Measurements from ENCODE around the gene RAB3GAP1.

The RAB3GAP1 gene

DNA sequence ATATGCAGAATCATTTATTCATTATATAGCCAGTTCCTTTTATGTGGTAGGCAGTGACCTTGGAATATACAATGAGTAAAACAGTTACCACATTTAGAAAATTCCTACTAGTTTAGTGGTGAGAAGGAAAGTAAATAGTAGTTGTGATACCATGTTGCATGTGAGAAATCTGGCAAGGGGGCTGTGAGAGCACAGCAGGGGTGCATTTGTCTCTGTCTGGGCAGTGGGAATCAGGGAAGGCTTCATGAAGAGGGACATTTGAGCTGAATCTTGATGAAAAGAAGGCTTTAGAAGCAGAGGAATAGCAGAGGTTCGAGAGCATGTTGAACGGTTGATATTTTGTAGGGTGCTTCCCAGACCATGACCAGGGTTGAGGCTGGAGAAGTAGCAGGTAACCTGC is 78.7 kb downstream of the RAB3GAP1 start:
- Histone ChIP-seq H3K27me3 (ENCODE audit: control insufficient read depth in 5 of 5, insufficient read depth in 4 of 5, low read length in 5 of 5) (no peaks in the 10 kb centered on the region), H3K27ac (ENCODE audit: low read depth, low read length) (no peak overlapping the region), H3K4me3 (ENCODE audit: low read depth in 1 of 5, low read length in 5 of 5) (no peak overlapping the region), H3K9me3 (ENCODE audit: control insufficient read depth in 5 of 5, low read length in 5 of 5) (no peaks in the 10 kb centered on the region), H3K36me3 (ENCODE audit: control insufficient read depth in 5 of 5, insufficient read depth in 5 of 5, low read length in 5 of 5) (peaks cover 38 to 66% (median 55%) of the 10 kb centered on the region in 5 donors), H3K9ac (ENCODE audit: low read length in 5 of 5) (no peak overlapping the region), H3K4me1 (ENCODE audit: control insufficient read depth in 5 of 5, insufficient read depth in 5 of 5, low read length in 5 of 5) (no peaks in the 10 kb centered on the region)

DNA sequence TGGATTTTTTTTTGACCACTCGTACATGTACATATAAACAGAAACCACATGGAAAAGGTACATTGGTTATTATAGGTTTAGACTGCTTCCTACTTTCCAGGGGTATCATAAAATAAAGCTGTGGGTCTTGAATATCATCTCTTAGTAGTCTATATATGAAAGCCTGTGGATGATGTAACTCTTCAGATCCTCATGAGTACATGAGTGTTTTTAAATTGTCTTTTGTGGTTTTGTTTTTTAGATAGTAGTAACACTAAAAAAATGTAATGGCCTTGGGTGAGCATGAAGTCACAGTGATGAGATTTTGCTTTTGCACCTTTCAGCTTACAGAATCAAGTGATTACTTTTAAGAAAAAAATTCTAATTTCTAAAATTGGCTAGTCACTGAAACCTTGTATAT is 80.2 kb downstream of the RAB3GAP1 start:
- Histone ChIP-seq H3K27ac (ENCODE audit: low read depth, low read length) (no peak overlapping the region), H3K9ac (ENCODE audit: low read length in 5 of 5) (no peak overlapping the region), H3K9me3 (ENCODE audit: control insufficient read depth in 5 of 5, low read length in 5 of 5) (no peaks in the 10 kb centered on the region), H3K36me3 (ENCODE audit: control insufficient read depth in 5 of 5, insufficient read depth in 5 of 5, low read length in 5 of 5) (peaks cover 40 to 68% (median 57%) of the 10 kb centered on the region in 5 donors), H3K27me3 (ENCODE audit: control insufficient read depth in 5 of 5, insufficient read depth in 4 of 5, low read length in 5 of 5) (no peaks in the 10 kb centered on the region), H3K4me1 (ENCODE audit: control insufficient read depth in 5 of 5, insufficient read depth in 5 of 5, low read length in 5 of 5) (no peaks in the 10 kb centered on the region), H3K4me3 (ENCODE audit: low read depth in 1 of 5, low read length in 5 of 5) (no peak overlapping the region)

DNA sequence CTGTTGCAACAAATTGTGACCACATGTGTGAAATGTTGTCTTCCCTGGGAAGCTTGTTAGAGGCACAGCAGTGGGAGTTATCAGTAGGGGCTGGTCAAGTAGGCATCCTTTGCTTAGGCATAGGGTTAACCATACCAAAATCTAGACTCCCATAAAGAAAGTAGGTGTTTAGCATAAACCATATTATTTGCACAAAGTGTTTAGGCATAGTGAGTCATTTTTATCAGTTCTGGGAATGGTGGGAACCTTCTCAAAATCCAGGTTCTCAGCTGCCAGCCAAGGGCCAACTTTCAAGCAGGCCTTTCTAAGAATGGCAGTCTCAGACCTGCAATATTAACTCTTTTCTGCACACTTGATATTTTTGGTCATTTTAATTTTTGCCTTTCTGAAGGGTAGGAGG is 88.5 kb downstream of the RAB3GAP1 start:
- Histone ChIP-seq H3K9ac (ENCODE audit: low read length in 5 of 5) (no peak overlapping the region), H3K9me3 (ENCODE audit: control insufficient read depth in 5 of 5, low read length in 5 of 5) (peaks cover 3 to 15% (median 8%) of the 10 kb centered on the region in 5 donors), H3K36me3 (ENCODE audit: control insufficient read depth in 5 of 5, insufficient read depth in 5 of 5, low read length in 5 of 5) (peaks cover 16 to 50% (median 43%) of the 10 kb centered on the region in 5 donors), H3K27ac (ENCODE audit: low read depth, low read length) (no peak overlapping the region), H3K4me3 (ENCODE audit: low read depth in 1 of 5, low read length in 5 of 5) (no peak overlapping the region), H3K27me3 (ENCODE audit: control insufficient read depth in 5 of 5, insufficient read depth in 4 of 5, low read length in 5 of 5) (no peaks in the 10 kb centered on the region), H3K4me1 (ENCODE audit: control insufficient read depth in 5 of 5, insufficient read depth in 5 of 5, low read length in 5 of 5) (no peaks in the 10 kb centered on the region)

DNA sequence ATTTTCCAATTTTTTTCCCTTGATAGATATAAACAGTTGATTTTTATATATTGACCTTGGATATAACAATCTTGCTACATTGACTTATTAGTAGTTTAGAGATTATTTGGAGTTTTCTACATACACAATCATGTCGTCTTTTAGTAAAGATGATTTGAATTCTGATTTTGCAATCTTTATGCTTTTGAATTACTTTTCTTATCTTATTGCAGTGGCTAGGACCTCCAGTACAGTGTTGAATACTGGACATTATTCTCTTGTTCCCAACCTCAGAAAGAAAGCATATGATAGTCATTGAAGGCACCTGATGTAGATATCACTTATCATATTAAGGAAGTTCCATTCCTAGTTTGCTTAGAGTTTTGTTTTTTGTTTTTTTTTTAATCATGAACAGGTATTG is 90.2 kb downstream of the RAB3GAP1 start:
- H3K9me3 ChIP-seq (ENCODE audit: control insufficient read depth in 5 of 5, low read length in 5 of 5), result peaks cover 3 to 15% (median 8%) of the 10 kb centered on the region in 5 donors
- peaks cover 6 to 39% (median 27%) of the 10 kb centered on the region in 5 donors for H3K36me3 ChIP-seq (ENCODE audit: control insufficient read depth in 5 of 5, insufficient read depth in 5 of 5, low read length in 5 of 5)
- no peak overlapping the region for H3K4me3 ChIP-seq (ENCODE audit: low read depth in 1 of 5, low read length in 5 of 5)

DNA sequence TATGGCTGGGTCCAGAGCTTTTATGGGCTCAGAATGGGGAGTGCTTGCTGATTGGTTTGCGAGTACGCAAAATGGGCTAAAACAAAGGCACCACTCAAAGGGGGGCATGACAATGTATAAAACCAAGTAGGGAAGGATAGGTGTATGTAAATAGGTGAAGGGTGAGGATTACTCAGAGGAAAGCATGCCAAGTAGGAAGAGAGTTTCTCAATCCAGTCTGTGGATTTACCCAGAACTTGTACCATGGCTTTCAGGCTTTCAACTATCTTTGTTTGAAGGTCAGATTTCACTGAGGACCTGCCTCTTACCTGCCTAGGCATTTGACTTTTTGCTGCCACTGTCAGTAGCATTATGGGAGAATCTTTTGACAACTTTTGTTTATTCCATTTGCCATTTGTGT is 92.3 kb downstream of the RAB3GAP1 start:
- Histone ChIP-seq H3K9me3 (ENCODE audit: control insufficient read depth in 5 of 5, low read length in 5 of 5) (peaks cover 3 to 15% (median 8%) of the 10 kb centered on the region in 5 donors), H3K4me3 (ENCODE audit: low read depth in 1 of 5, low read length in 5 of 5) (peak overlapping the region in 1 of 5 donors; percentile 2)

More for the DNA sequence above, 90.2 kb downstream of the RAB3GAP1 start:
- H3K9ac ChIP-seq (ENCODE audit: low read length in 5 of 5), result no peak overlapping the region
- H3K27ac ChIP-seq (ENCODE audit: low read depth, low read length), result no peak overlapping the region
- H3K4me1 ChIP-seq (ENCODE audit: control insufficient read depth in 5 of 5, insufficient read depth in 5 of 5, low read length in 5 of 5), result no peaks in the 10 kb centered on the region
- no peaks in the 10 kb centered on the region for H3K27me3 ChIP-seq (ENCODE audit: control insufficient read depth in 5 of 5, insufficient read depth in 4 of 5, low read length in 5 of 5)

DNA sequence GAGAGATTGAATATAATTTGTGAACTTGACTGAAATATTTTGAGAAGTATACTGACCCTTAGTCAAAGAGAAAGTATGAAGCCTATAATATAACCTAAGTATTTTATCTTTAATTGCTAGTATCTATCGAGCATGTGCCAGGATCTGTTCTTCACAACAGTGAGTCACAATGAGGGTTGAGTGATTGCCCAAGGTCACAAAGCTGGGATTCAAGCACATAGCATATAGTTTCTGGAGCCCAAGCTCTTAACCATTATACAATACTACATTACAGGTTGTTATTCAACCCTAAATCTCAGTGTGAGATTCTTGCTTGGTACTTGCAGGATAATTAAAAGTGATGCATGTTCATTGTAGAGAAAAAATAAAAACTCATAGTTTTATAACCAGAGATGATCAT is 97.2 kb downstream of the RAB3GAP1 start:
- Histone ChIP-seq H3K9me3 (ENCODE audit: control insufficient read depth in 5 of 5, low read length in 5 of 5) (peaks cover 0 to 1% (median 0%) of the 10 kb centered on the region in 5 donors), H3K9ac (ENCODE audit: low read length in 5 of 5) (no peak overlapping the region), H3K27ac (ENCODE audit: low read depth, low read length) (no peak overlapping the region), H3K36me3 (ENCODE audit: control insufficient read depth in 5 of 5, insufficient read depth in 5 of 5, low read length in 5 of 5) (peaks cover 32 to 44% (median 39%) of the 10 kb centered on the region in 5 donors), H3K27me3 (ENCODE audit: control insufficient read depth in 5 of 5, insufficient read depth in 4 of 5, low read length in 5 of 5) (no peaks in the 10 kb centered on the region), H3K4me1 (ENCODE audit: control insufficient read depth in 5 of 5, insufficient read depth in 5 of 5, low read length in 5 of 5) (no peaks in the 10 kb centered on the region), H3K4me3 (ENCODE audit: low read depth in 1 of 5, low read length in 5 of 5) (no peak overlapping the region)

More for the DNA sequence above, 92.3 kb downstream of the RAB3GAP1 start:
- Histone ChIP-seq H3K27me3 (ENCODE audit: control insufficient read depth in 5 of 5, insufficient read depth in 4 of 5, low read length in 5 of 5) (no peaks in the 10 kb centered on the region), H3K4me1 (ENCODE audit: control insufficient read depth in 5 of 5, insufficient read depth in 5 of 5, low read length in 5 of 5) (no peaks in the 10 kb centered on the region), H3K9ac (ENCODE audit: low read length in 5 of 5) (no peak overlapping the region), H3K27ac (ENCODE audit: low read depth, low read length) (no peak overlapping the region), H3K36me3 (ENCODE audit: control insufficient read depth in 5 of 5, insufficient read depth in 5 of 5, low read length in 5 of 5) (peaks cover 6 to 36% (median 20%) of the 10 kb centered on the region in 5 donors)

DNA sequence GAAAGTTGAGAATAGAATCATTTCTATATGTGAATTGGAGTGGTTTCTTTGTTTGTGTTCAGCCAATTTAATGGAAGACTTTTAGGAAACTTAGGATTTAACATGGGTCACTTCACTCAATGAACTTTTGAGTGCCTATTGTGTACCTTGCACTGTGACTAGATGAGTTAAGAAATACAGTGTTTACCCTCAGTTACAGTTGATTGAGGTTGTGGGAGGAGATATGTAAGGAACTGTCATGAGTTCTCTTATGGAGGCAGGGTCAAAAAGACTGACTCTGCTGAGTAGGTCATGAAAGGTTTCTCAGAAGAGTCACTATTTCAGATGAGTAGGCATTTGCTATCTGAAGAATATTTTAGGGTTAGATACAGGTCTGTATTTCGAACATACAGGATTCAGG is 98.6 kb downstream of the RAB3GAP1 start:
- Histone ChIP-seq H3K4me3 (ENCODE audit: low read depth in 1 of 5, low read length in 5 of 5) (no peak overlapping the region), H3K4me1 (ENCODE audit: control insufficient read depth in 5 of 5, insufficient read depth in 5 of 5, low read length in 5 of 5) (no peaks in the 10 kb centered on the region), H3K9ac (ENCODE audit: low read length in 5 of 5) (no peak overlapping the region), H3K36me3 (ENCODE audit: control insufficient read depth in 5 of 5, insufficient read depth in 5 of 5, low read length in 5 of 5) (peaks cover 36 to 50% (median 43%) of the 10 kb centered on the region in 5 donors), H3K27me3 (ENCODE audit: control insufficient read depth in 5 of 5, insufficient read depth in 4 of 5, low read length in 5 of 5) (no peaks in the 10 kb centered on the region), H3K27ac (ENCODE audit: low read depth, low read length) (no peak overlapping the region), H3K9me3 (ENCODE audit: control insufficient read depth in 5 of 5, low read length in 5 of 5) (no peaks in the 10 kb centered on the region)

DNA sequence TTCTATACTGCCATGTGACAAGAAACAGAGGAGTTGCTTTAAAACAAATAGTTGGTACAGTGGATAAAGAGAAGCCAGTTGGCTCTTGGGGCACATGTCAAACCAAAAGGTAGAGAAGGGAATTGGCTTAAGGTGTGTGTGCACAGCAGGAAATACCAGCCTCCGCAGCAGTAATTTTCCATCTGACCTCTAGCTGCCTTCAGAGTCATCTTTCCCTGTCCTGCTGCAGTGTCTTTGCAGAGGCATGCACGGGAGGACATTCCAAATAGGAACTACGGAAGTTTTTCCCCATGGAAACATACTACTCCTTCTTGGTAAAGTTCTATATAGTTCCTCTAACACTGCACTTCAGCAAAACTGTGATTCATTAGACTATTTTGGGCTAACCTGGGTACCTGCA is 99.5 kb downstream of the RAB3GAP1 start:
- H3K9me3 ChIP-seq (ENCODE audit: control insufficient read depth in 5 of 5, low read length in 5 of 5), result no peaks in the 10 kb centered on the region
- no peak overlapping the region for H3K27ac ChIP-seq (ENCODE audit: low read depth, low read length)
- no peak overlapping the region for H3K4me3 ChIP-seq (ENCODE audit: low read depth in 1 of 5, low read length in 5 of 5)
- peaks cover 38 to 55% (median 44%) of the 10 kb centered on the region in 5 donors for H3K36me3 ChIP-seq (ENCODE audit: control insufficient read depth in 5 of 5, insufficient read depth in 5 of 5, low read length in 5 of 5)
- no peaks in the 10 kb centered on the region for H3K27me3 ChIP-seq (ENCODE audit: control insufficient read depth in 5 of 5, insufficient read depth in 4 of 5, low read length in 5 of 5)
- no peak overlapping the region for H3K9ac ChIP-seq (ENCODE audit: low read length in 5 of 5)
- H3K4me1 ChIP-seq (ENCODE audit: control insufficient read depth in 5 of 5, insufficient read depth in 5 of 5, low read length in 5 of 5), result no peaks in the 10 kb centered on the region

DNA sequence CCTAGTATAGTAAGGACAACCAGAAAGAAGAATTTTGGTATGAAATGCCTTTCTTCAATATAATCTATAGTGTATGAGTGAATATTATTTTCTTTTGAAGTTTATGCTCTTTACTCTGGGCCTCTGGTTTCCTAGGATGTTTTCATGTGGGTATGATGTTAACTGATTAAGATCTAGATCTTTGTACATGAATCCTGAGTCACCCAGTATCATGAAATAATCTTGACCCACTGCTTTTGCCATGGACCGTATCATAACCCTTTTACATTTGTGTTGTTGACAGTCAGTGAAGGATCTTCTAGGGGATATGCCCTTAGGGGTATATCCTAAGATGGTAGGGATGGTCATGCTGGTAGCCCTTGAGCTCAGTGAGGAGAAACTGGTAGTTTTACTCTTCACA is 100.3 kb downstream of the RAB3GAP1 start:
- Histone ChIP-seq H3K27ac (ENCODE audit: low read depth, low read length) (no peak overlapping the region), H3K9me3 (ENCODE audit: control insufficient read depth in 5 of 5, low read length in 5 of 5) (no peaks in the 10 kb centered on the region), H3K4me3 (ENCODE audit: low read depth in 1 of 5, low read length in 5 of 5) (no peak overlapping the region), H3K27me3 (ENCODE audit: control insufficient read depth in 5 of 5, insufficient read depth in 4 of 5, low read length in 5 of 5) (no peaks in the 10 kb centered on the region), H3K36me3 (ENCODE audit: control insufficient read depth in 5 of 5, insufficient read depth in 5 of 5, low read length in 5 of 5) (peaks cover 46 to 63% (median 52%) of the 10 kb centered on the region in 5 donors), H3K9ac (ENCODE audit: low read length in 5 of 5) (no peak overlapping the region), H3K4me1 (ENCODE audit: control insufficient read depth in 5 of 5, insufficient read depth in 5 of 5, low read length in 5 of 5) (no peaks in the 10 kb centered on the region)

DNA sequence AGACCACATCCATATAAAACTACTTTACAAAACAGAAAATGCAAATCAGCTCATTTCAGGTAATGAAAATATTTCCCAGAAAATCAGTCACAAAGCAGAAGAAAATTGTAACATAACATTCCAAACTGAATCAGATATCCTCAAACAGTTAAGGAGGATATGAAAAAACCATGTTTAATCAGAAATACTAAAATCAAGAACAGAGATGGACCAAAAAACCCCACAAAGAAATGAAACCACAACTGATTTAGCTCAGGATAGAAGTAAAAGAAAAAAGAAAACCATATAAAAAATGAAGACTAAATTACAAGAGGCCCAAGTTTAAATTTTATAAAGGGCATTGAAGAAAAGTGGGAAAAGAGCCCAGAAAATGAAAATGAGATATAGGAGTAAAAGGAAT is 102.9 kb downstream of the RAB3GAP1 start:
- Histone ChIP-seq H3K9ac (ENCODE audit: low read length in 5 of 5) (no peak overlapping the region), H3K27ac (ENCODE audit: low read depth, low read length) (no peak overlapping the region), H3K36me3 (ENCODE audit: control insufficient read depth in 5 of 5, insufficient read depth in 5 of 5, low read length in 5 of 5) (peaks cover 53 to 85% (median 64%) of the 10 kb centered on the region in 5 donors), H3K9me3 (ENCODE audit: control insufficient read depth in 5 of 5, low read length in 5 of 5) (no peaks in the 10 kb centered on the region), H3K4me1 (ENCODE audit: control insufficient read depth in 5 of 5, insufficient read depth in 5 of 5, low read length in 5 of 5) (no peaks in the 10 kb centered on the region), H3K4me3 (ENCODE audit: low read depth in 1 of 5, low read length in 5 of 5) (no peak overlapping the region), H3K27me3 (ENCODE audit: control insufficient read depth in 5 of 5, insufficient read depth in 4 of 5, low read length in 5 of 5) (no peaks in the 10 kb centered on the region)

DNA sequence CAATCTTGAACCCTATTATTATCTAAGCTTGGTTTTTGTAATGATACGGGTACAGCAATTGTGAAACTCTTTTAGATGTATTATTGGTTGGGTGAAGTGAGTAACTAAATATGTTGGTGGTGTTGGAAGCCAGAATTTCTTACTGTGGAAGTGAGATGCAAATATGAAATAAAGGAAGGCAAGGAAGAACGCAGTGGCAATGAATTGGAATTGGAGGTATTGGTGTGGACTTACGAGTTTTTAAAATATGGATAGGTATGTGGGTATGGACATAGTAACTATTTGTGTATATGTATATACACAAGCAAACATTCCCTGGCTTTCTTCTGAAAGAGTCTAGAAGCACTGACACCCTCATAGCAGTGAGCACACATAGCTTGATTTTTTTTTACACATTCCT is 105.8 kb downstream of the RAB3GAP1 start:
- Histone ChIP-seq H3K27ac (ENCODE audit: low read depth, low read length) (no peak overlapping the region), H3K36me3 (ENCODE audit: control insufficient read depth in 5 of 5, insufficient read depth in 5 of 5, low read length in 5 of 5) (peaks cover 35 to 70% (median 48%) of the 10 kb centered on the region in 5 donors), H3K9me3 (ENCODE audit: control insufficient read depth in 5 of 5, low read length in 5 of 5) (no peaks in the 10 kb centered on the region), H3K27me3 (ENCODE audit: control insufficient read depth in 5 of 5, insufficient read depth in 4 of 5, low read length in 5 of 5) (no peaks in the 10 kb centered on the region), H3K4me3 (ENCODE audit: low read depth in 1 of 5, low read length in 5 of 5) (no peak overlapping the region), H3K9ac (ENCODE audit: low read length in 5 of 5) (no peak overlapping the region), H3K4me1 (ENCODE audit: control insufficient read depth in 5 of 5, insufficient read depth in 5 of 5, low read length in 5 of 5) (no peaks in the 10 kb centered on the region)
